A549 (cell line): Measurements from ENCODE around the gene SLC6A3.

Source experiments
- CTCF ChIP-seq: fragments of >200 bp; sonication (Bioruptor Twin); formaldehyde crosslinking; IDR thresholded peaks from 3 replicates; pipeline ENCODE4 v1.5.1; 2016
- EP300 ChIP-seq, 2 experiments: fragments of >200 bp; sonication (Bioruptor Twin); formaldehyde crosslinking; IDR thresholded peaks; 2 replicates in 1 of 2; 3 replicates in 1 of 2; pipeline ENCODE4 v1.6.1; 2016 to 2017
- RNF2 ChIP-seq: fragments of 200-600 bp; sonication (generic); IDR thresholded peaks from 2 replicates; pipeline ENCODE4 v1.6.1; 2016; ENCODE audit warnings: low read depth, mild to moderate bottlenecking, antibody characterized with exemption, moderate library complexity, borderline replicate concordance

GRCh38 chr5:1410156-1411014, 34.9 kb downstream of the SLC6A3 start:
- TF ChIP-seq CTCF (no peak), RNF2 (no peak), EP300 (IDR thresholded peaks at IDR 0.05) (no peak)
